ENCODE data around the gene DENND1A. TPM values are rescaled to one million over a fixed set of nuclear protein-coding genes. Genes with fewer than 3 reads are reported as not detected.

Gene DENND1A
- total and polyA plus RNA-seq, 2 experiments from 2014 or later, result 13.1 to 28.7 TPM

DNA sequence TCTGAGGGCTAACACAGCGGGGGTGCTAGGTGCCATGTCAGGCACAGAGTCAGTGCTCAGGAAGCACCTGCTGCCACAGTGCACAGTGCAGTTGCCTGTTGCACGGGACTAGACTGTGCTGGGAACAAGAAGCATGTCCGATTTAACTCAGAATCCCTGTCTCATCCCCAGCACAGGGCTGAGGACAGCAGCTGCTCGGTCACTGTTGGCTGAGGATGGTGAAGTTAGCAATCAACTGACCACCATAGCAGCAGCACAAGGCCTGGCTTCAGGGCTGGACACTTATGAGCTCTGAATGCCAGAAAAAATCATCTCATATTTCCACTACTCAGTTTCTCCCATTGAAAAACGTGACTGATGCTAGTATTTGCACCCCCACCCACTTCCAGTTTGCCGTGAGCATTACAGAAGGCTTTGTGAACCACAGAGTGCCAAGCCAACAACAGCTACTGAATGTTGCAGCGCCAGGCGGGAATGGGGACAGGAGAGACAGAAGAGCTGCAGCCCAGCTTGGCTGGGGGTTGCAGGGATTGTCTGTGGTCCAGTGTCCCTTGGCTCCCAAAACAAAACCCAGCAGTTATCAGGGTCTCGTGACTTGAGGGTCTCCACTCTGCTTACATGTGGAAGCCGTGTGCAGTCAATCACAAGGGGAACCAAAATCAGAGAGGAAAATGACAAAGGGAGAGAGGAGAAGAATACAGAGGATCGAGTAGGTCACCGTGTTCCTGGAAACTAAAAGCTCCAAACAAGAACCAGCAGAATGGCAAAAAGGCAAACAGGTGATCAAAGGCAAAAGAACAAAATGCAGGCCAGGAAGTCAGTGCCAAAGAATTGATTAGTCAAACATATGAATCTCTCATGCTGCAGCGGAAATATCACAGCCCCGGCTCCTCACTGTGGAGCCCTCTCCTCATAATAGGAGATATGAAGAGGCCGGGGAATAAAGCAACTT is 418.3 kb downstream of the DENND1A start (continued):
- TF ChIP-seq, protein P1, sequence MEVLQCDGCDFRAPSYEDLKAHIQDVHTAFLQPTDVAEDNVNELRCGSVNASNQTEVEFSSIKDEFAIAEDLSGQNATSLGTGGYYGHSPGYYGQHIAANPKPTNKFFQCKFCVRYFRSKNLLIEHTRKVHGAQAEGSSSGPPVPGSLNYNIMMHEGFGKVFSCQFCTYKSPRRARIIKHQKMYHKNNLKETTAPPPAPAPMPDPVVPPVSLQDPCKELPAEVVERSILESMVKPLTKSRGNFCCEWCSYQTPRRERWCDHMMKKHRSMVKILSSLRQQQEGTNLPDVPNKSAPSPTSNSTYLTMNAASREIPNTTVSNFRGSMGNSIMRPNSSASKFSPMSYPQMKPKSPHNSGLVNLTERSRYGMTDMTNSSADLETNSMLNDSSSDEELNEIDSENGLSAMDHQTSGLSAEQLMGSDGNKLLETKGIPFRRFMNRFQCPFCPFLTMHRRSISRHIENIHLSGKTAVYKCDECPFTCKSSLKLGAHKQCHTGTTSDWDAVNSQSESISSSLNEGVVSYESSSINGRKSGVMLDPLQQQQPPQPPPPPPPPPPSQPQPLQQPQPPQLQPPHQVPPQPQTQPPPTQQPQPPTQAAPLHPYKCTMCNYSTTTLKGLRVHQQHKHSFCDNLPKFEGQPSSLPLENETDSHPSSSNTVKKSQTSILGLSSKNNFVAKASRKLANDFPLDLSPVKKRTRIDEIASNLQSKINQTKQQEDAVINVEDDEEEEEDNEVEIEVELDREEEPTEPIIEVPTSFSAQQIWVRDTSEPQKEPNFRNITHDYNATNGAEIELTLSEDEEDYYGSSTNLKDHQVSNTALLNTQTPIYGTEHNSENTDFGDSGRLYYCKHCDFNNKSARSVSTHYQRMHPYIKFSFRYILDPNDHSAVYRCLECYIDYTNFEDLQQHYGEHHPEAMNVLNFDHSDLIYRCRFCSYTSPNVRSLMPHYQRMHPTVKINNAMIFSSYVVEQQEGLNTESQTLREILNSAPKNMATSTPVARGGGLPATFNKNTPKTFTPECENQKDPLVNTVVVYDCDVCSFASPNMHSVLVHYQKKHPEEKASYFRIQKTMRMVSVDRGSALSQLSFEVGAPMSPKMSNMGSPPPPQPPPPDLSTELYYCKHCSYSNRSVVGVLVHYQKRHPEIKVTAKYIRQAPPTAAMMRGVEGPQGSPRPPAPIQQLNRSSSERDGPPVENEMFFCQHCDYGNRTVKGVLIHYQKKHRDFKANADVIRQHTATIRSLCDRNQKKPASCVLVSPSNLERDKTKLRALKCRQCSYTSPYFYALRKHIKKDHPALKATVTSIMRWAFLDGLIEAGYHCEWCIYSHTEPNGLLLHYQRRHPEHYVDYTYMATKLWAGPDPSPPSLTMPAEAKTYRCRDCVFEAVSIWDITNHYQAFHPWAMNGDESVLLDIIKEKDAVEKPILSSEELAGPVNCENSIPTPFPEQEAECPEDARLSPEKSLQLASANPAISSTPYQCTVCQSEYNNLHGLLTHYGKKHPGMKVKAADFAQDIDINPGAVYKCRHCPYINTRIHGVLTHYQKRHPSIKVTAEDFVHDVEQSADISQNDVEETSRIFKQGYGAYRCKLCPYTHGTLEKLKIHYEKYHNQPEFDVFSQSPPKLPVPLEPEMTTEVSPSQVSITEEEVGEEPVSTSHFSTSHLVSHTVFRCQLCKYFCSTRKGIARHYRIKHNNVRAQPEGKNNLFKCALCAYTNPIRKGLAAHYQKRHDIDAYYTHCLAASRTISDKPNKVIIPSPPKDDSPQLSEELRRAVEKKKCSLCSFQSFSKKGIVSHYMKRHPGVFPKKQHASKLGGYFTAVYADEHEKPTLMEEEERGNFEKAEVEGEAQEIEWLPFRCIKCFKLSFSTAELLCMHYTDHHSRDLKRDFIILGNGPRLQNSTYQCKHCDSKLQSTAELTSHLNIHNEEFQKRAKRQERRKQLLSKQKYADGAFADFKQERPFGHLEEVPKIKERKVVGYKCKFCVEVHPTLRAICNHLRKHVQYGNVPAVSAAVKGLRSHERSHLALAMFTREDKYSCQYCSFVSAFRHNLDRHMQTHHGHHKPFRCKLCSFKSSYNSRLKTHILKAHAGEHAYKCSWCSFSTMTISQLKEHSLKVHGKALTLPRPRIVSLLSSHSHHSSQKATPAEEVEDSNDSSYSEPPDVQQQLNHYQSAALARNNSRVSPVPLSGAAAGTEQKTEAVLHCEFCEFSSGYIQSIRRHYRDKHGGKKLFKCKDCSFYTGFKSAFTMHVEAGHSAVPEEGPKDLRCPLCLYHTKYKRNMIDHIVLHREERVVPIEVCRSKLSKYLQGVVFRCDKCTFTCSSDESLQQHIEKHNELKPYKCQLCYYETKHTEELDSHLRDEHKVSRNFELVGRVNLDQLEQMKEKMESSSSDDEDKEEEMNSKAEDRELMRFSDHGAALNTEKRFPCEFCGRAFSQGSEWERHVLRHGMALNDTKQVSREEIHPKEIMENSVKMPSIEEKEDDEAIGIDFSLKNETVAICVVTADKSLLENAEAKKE (CRISPR knock-in tag; IDR thresholded peaks at IDR 0.05), result no peak
- no peak for TF ChIP-seq REST (IDR thresholded peaks at IDR 0.05; ENCODE audit: unreplicated experiment)

- Histone ChIP-seq H3K36me3 (ENCODE audit: insufficient read depth) (no peaks in the 10 kb centered on the region), H3K27me3 (ENCODE audit: insufficient read depth) (no peaks in the 10 kb centered on the region), H3F3A (replicated peaks; ENCODE audit: low read depth) (no peaks in the 10 kb centered on the region), H3K4me2 (no peak overlapping the region), H3K4me1 (ENCODE audit: insufficient read depth) (no peaks in the 10 kb centered on the region), H3K27ac (ENCODE audit: low read depth) (no peak overlapping the region), H4K20me1 (replicated peaks; ENCODE audit: insufficient read depth) (no peaks in the 10 kb centered on the region; the same call in 1 of the 2 replicates), H3K79me2 (replicated peaks; ENCODE audit: insufficient read depth) (no peaks in the 10 kb centered on the region), H3K9me2 (ENCODE audit: insufficient read depth) (no peaks in the 10 kb centered on the region), H3K4me3 (no peak overlapping the region), H2AFZ (no peak overlapping the region)
- no peak for DNase-seq (ENCODE audit: low spot score)
- Mint-ChIP-seq H3K27ac (no peak overlapping the region), H3K4me1 (peaks cover 2% of the 10 kb centered on the region; the same call in 1 of the 3 replicates), H3K9me3 (no peaks in the 10 kb centered on the region), H3K27me3 (ENCODE audit: insufficient read depth, low read depth, poor library complexity) (peaks cover 3% of the 10 kb centered on the region), H3K36me3 (ENCODE audit: low read depth) (no peaks in the 10 kb centered on the region), H3K4me3 (no peak overlapping the region)
- ATAC-seq, result no peak
- no peak for TF ChIP-seq EZH2 (IDR thresholded peaks at IDR 0.05; ENCODE audit: low read depth, unreplicated experiment)
These were observed 420.3 kb downstream of the DENND1A start for GRCh38 chr9:123509646-123510045.
